Cardiac septum (tissue), 1 donor: ENCODE measurements around the gene HIGD2B. TPM values are rescaled to one million over a fixed set of nuclear protein-coding genes. Genes with fewer than 3 reads are reported as not detected.
A peak's percentile ranks its signal among the peaks of the same experiment; 100 is the strongest.
"Not testable (repeated sequence)": the region's sequence is repeated elsewhere in the genome, so short reads cannot be mapped to it uniquely, and the experiment has no call there.

Source experiments
- DNase-seq: peaks from one replicate; pipeline ENCODE4 v3.0.0-alpha.2; 2020; ENCODE audit warnings: low spot score
- intact Hi-C: fragments of 100-400 bp; cut with DNase I; formaldehyde crosslinking; loops from one replicate; pipeline ENCODE4 v1.14.0; 2022
- total RNA-seq: library from RNA; stranded (reverse); fragmentation: NEBNext Ultra II Directional; extraction: Animal tissue kit (Norgen Biotek cat#: 25700); gene quantifications from one replicate; pipeline ENCODE4 v1.2.1, GENCODE V29; 2021
- donor health status: DM: no; HTN: no; CAD: no.

HIGD2B gene
- total RNA-seq, 1 donor from 2014 or later, result not detected

GRCh38 chr15:72626153-72626552 is 59.8 kb downstream of the HIGD2B start:
- intact Hi-C loops, result not testable (repeated sequence)
- DNase-seq, result peak; percentile 1

Other genes starting within 250 kb of the HIGD2B start
- gene ARIH1, start 211.9 kb downstream of the HIGD2B start, total RNA-seq, result 182 TPM
- not detected for gene GOLGA6B, start 31.5 kb downstream of the HIGD2B start, total RNA-seq
- 12.1 TPM for gene BBS4, start within 50 bp of the HIGD2B start, total RNA-seq
- 11.1 TPM for gene ADPGK, start 97.6 kb upstream of the HIGD2B start, total RNA-seq